Cardiac fibroblast (primary cell): Measurements from ENCODE around the gene ADAT3.
A peak's percentile ranks its signal among the peaks of the same experiment; 100 is the strongest.

Source experiments
- DNase-seq, 2 donors: peaks; one replicate each; pipeline versions ENCODE4 v3.0.0 to v3.0.0-alpha.2; 2010; ENCODE audit warnings: low read depth in 2 of 2
- H3K4me3 ChIP-seq, 2 donors: replicated peaks in 1 of 2; 1 replicate in 1 of 2; 2 replicates in 1 of 2; pipeline ENCODE4 v1.5.1; 2011; ENCODE audit warnings: low read depth in 2 of 2, low read length in 2 of 2, mild to moderate bottlenecking in 2 of 2, moderate library complexity in 1 of 2
- TF ChIP-seq, protein P1 (sequence below): IDR thresholded peaks from one replicate; pipeline ENCODE4 v1.5.1; 2011; ENCODE audit warnings: low read depth, mild to moderate bottlenecking, low read length, inconsistent platforms

Gene ADAT3

DNA sequence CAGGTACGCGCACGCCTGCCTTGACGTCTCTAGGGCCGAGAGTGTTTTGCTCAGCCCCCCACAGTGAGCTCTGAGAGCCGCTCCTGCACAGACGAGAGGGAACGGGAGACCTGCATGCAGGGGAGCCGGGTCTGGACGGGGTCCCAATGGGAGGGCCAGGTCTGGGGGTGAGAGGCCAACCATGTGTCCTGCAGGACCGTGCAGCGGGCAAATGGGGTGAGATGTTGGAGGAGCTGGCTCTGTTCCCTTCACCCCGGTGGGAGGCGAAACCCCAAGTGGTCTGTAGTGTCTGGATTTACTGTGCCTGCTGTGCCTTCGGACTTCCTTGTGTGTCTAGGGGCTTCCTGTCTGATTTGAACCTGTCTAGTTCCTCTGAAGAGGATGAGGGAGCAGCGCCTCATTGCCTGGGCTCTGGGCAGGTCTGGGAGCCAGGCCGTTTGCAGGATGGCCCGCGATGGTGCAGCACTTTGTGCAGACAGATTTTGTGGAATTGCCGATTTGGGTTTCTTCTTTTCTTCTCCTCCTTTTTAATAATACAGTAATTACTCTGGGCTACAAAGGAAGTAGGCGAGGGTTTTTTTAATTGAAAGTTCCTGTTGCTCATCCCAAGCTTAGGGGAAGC is 37.8 kb downstream of the ADAT3 start:
- H3K4me3 ChIP-seq, result peak overlapping the region; percentile 89 to 92
- peak in 1 of 2 donors; percentile 5 for DNase-seq
- TF ChIP-seq, protein P1, sequence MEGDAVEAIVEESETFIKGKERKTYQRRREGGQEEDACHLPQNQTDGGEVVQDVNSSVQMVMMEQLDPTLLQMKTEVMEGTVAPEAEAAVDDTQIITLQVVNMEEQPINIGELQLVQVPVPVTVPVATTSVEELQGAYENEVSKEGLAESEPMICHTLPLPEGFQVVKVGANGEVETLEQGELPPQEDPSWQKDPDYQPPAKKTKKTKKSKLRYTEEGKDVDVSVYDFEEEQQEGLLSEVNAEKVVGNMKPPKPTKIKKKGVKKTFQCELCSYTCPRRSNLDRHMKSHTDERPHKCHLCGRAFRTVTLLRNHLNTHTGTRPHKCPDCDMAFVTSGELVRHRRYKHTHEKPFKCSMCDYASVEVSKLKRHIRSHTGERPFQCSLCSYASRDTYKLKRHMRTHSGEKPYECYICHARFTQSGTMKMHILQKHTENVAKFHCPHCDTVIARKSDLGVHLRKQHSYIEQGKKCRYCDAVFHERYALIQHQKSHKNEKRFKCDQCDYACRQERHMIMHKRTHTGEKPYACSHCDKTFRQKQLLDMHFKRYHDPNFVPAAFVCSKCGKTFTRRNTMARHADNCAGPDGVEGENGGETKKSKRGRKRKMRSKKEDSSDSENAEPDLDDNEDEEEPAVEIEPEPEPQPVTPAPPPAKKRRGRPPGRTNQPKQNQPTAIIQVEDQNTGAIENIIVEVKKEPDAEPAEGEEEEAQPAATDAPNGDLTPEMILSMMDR, result no peak

DNA sequence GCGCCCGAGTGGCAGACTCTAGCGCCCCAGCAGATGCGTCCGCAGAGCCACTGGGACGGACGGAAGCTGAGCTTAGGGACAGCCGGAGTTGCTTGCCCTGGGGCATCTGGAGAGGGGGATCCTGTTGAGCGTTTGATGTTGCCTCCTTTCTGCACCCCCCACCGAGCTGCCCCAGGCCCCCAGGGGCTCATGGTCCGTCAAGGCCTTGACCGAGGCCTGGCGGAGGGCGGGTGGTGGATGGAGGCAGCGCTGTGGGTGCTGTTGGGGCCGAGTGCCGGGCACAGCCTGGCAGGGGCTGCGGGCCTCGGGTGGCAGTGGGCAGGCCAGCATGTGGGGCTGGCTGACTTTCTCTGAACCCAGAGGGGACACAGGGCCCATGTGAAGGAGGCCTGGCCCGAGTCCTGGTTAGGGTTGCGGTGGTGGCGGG is 38.5 kb downstream of the ADAT3 start:
- no peak for DNase-seq
- TF ChIP-seq, protein P1, result no peak
- H3K4me3 ChIP-seq, result no peak overlapping the region

DNA sequence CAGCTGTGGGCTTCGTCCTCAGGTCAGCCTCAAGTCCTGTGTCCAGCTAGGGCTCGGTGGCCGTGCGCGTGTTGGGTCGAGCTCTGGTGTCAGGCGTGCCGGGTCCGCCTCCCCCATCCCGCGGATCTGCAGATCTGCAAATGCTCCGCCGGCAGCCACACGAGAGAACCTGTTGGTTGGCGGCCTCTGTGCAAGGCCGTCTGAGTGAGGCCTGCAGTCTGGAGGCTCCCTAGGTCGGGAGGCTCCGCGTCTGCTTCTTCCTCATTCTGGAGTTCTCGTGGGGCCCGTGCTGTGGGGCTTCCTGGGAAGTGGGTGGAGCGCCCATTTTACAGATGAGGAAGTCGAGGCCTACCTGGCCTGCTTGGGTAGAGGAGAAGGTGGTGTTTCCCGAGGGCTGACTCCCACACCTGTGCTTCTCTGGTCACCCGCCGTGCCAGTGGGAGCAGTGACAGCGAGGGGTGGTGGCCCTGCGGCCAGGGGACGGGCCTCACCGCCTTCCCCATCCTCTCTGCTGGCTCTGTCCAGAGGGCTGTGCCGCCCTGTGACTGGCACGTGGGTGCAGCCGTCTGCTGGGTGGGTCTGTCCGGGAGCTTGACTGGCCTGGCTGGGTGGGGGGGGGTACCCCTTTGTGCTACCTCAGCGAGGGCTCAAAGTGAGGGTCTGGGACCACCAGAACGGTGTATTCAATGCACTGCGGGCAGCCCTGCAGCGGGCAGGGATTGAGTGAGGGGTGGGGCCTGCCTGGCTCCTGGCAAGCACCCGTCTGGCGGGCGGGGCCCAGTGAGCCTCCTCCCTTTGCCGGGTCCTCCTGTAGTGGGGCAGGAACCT is 39.1 kb downstream of the ADAT3 start:
- no peak overlapping the region for H3K4me3 ChIP-seq
- no peak for DNase-seq
- TF ChIP-seq, protein P1, result no peak

DNA sequence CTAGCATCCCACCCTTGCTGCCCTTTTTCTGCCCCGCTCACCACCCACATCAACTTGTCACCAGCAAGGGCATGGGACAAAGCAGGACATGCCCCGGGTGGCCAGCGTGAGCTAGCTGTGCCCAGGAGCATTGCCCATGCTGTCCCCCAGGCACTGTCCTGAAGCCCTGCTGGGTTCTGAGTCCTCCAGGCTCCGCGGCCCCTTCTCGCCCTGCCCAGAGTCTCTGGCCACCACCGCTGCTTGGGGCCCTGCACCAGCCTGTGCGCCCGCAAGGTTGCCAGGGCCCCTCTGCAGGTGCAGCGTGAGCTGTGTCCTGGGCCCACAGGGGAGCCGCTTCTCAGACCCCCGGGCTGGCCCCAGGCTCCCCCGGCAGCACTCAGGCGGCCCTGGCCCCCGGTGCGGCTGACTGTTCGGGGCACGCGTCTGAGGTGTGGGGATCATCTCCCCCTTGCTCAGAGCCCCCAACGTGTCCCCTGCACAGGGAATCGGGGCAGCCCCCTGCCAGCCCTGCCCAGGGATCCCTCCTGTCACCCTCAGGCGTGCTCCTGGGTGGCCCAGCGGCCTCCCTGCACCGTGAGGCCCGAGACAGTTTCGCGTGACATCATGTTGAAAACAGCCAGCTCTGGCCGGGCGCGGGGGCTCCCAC is 39.8 kb downstream of the ADAT3 start:
- DNase-seq, result no peak
- TF ChIP-seq, protein P1, result no peak
- H3K4me3 ChIP-seq, result no peak overlapping the region

DNA sequence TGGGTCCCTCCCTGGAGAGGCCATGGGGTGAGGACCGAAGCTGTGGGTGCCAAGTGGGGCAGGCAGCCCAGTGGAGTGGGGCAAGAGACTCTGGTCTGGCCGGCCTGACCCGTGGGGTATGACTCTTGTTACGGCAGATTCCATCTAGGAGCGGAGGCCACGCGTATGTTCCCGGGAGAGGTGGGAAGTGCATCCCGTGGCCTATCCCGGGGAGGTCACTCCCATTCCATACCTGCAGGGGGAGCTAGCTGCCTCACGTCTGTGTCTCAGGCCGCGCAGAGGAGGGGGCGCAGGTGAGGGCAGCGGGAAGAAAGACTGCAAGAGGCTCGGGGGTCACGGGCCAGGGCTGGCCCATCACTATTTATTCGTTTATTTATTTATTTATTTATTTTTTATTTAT is 40.7 kb downstream of the ADAT3 start:
- TF ChIP-seq, protein P1, result peak; percentile 65
- DNase-seq, result peak; percentile 22
- no peak overlapping the region for H3K4me3 ChIP-seq

DNA sequence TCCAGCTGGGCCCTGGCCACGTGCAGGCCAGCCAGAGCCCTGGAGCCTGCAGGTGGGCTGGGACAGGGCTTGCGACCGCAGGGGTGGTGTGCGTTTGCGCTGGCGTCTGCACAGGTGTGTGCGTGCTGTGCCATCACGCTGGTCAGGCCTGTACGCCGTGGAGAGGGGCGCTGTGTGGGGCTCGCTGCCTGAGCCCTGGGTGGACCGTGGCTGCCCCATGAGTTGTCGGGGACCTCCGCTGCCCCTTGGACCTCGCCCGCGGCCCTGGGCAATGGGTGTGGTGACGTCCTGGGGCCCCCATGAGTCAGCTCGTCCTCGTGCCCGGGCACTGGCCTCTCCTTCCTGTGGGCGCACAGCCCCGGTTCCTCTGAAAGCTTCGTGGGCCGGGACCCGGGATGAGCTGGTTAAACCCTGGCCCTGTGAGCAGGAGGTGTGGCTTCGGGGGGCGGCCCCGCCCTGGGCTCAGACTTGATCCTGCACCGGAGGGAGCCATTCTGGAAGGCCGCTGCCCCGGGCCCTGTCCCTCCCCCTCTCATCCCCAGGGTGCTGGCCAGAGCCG is 42.5 kb downstream of the ADAT3 start:
- no peak overlapping the region for H3K4me3 ChIP-seq
- DNase-seq, result no peak
- TF ChIP-seq, protein P1, result no peak
